Ramos (cell line): ENCODE data around the gene C1QTNF9.
"Not testable (repeated sequence)": the region's sequence is repeated elsewhere in the genome, so short reads cannot be mapped to it uniquely, and the experiment has no call there.

ENCODE experiments used
- in situ Hi-C: fragments of 300-500 bp; cut with MboI; formaldehyde crosslinking; loops from one replicate; pipeline ENCODE4 v1.14.3; 2022; ENCODE audit warnings: low sequenced_read_pairs; ENCODE audit not compliant: unreplicated experiment

C1QTNF9 gene

GRCh38 chr13:24318878-24319277 is 9.5 kb downstream of the C1QTNF9 start:
- in situ Hi-C loops = not testable (repeated sequence)

GRCh38 chr13:24319641-24320040 is 10.3 kb downstream of the C1QTNF9 start:
- in situ Hi-C loops = not testable (repeated sequence)

- in situ Hi-C loops = not testable (repeated sequence)
Measured at GRCh38 chr13:24321416-24321815, 12.0 kb downstream of the C1QTNF9 start.

- in situ Hi-C loops = not testable (repeated sequence)
Measured at GRCh38 chr13:24322470-24322869, 13.1 kb downstream of the C1QTNF9 start.

GRCh38 chr13:24323036-24323738 is 13.8 kb downstream of the C1QTNF9 start:
- in situ Hi-C loops = no loop called here

- in situ Hi-C loops = no loop called here
Measured at GRCh38 chr13:24323739-24324075, 14.3 kb downstream of the C1QTNF9 start.

GRCh38 chr13:24327598-24327997 is 18.2 kb downstream of the C1QTNF9 start:
- in situ Hi-C loops = not testable (repeated sequence)

- in situ Hi-C loops = no loop called here
Measured at GRCh38 chr13:24328145-24328544, 18.8 kb downstream of the C1QTNF9 start.

- in situ Hi-C loops = no loop called here
Measured at GRCh38 chr13:24338721-24339120, 29.3 kb downstream of the C1QTNF9 start.

- in situ Hi-C loops = no loop called here
Measured at GRCh38 chr13:24339937-24340607, 30.7 kb downstream of the C1QTNF9 start.

GRCh38 chr13:24340608-24340955 is 31.2 kb downstream of the C1QTNF9 start:
- in situ Hi-C loops = no loop called here

GRCh38 chr13:24341439-24341838 is 32.1 kb downstream of the C1QTNF9 start:
- in situ Hi-C loops = no loop called here

- in situ Hi-C loops = no loop called here
Measured at GRCh38 chr13:24348385-24348784, 39.0 kb downstream of the C1QTNF9 start.

GRCh38 chr13:24348797-24349515 is 39.6 kb downstream of the C1QTNF9 start:
- in situ Hi-C loops = no loop called here

GRCh38 chr13:24349778-24350664 is 40.6 kb downstream of the C1QTNF9 start:
- in situ Hi-C loops = not testable (repeated sequence)

- in situ Hi-C loops = no loop called here
Measured at GRCh38 chr13:24351423-24351822, 42.0 kb downstream of the C1QTNF9 start.

- in situ Hi-C loops = no loop called here
Measured at GRCh38 chr13:24353736-24354135, 44.4 kb downstream of the C1QTNF9 start.

GRCh38 chr13:24355103-24355502 is 45.7 kb downstream of the C1QTNF9 start:
- in situ Hi-C loops = no loop called here

- in situ Hi-C loops = no loop called here
Measured at GRCh38 chr13:24356270-24356669, 46.9 kb downstream of the C1QTNF9 start.

- in situ Hi-C loops = no loop called here
Measured at GRCh38 chr13:24356837-24357236, 47.5 kb downstream of the C1QTNF9 start.
